ENCODE data around the gene SPSB3. TPM values are rescaled to one million over a fixed set of nuclear protein-coding genes. Genes with fewer than 3 reads are reported as not detected.

Gene SPSB3
- total and polyA plus RNA-seq, 4 donors: 27.7 to 60.5 (median 37.8) TPM

DNA sequence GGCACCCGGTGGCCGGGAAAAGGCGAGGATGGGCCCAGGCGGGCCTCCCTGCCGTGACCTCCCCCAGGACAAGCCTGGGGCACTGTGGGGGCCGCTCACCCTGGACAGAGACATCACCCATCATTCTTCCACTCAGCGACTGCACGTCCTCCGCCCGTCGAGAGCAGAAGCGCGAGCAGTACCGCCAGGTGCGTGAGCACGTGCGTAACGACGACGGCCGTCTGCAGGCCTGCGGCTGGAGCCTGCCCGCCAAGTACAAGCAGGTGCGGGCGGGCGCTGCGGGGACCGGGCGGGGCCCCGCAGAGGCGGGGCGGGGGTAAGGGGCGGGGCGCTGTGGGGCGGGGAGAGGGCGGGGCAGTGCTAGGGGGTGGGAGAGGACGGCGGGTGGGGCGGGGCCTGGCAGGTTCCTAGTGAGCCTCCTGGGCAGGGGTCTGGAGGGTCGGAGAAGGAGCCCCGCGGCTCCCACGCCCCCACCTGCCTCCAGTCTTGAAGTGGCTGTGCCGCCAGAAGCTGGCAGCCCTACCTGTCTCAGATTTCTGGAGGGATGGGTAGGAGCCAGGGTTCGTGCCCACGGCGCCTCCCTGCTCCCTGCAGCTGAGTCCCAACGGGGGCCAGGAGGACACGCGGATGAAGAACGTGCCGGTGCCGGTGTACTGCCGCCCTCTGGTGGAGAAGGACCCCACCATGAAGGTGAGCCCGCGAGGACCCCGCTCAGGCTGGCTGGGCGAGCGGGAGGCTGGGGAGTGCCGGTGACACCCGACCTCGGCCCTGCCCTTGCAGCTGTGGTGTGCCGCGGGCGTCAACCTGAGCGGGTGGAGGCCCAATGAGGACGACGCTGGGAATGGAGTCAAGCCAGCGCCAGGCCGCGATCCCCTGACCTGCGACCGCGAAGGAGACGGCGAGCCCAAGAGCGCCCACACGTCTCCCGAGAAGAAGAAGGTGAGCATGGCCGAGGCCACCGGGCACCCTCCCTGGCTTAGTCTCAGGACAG, 18.6 kb downstream of the SPSB3 start:
- no peaks in the 10 kb centered on the region for H3K4me1 ChIP-seq (ENCODE audit: control insufficient read depth in 4 of 4, insufficient read depth in 4 of 4, low read length in 3 of 4)
- H3K9ac ChIP-seq (ENCODE audit: low read depth in 1 of 2, low read length in 2 of 2): no peak overlapping the region
- DNase-seq (ENCODE audit: low spot score): no peak
- H3K27ac ChIP-seq (ENCODE audit: low read depth in 1 of 2, low read length in 2 of 2): no peak overlapping the region
- H3K36me3 ChIP-seq (ENCODE audit: control insufficient read depth in 4 of 4, insufficient read depth in 3 of 4, low read depth in 1 of 4, low read length in 3 of 4): peaks cover 7 to 66% (median 18%) of the 10 kb centered on the region in 4 donors
- H3K9me3 ChIP-seq (ENCODE audit: control insufficient read depth in 4 of 4, low read length in 3 of 4): no peaks in the 10 kb centered on the region
- 90% methylated on average over 81 of the region's 81 CpGs for WGBS
- TF ChIP-seq TAF1 (conservative IDR thresholded peaks at IDR 0.05) (no peak), HNF4A (conservative IDR thresholded peaks at IDR 0.05) (no peak), GABPA (IDR thresholded peaks at IDR 0.05 in 1 of 2, conservative IDR thresholded peaks at IDR 0.05 in 1 of 2) (no peak), SP1 (IDR thresholded peaks at IDR 0.05) (no peak), FOXA2 (IDR thresholded peaks at IDR 0.05) (no peak), RXRA (IDR thresholded peaks at IDR 0.05) (no peak), NR2F2 (IDR thresholded peaks at IDR 0.05) (no peak), EGR1 (IDR thresholded peaks at IDR 0.05; ENCODE audit: low read depth in 2 of 2) (no peak)
- TF ChIP-seq, protein P1, sequence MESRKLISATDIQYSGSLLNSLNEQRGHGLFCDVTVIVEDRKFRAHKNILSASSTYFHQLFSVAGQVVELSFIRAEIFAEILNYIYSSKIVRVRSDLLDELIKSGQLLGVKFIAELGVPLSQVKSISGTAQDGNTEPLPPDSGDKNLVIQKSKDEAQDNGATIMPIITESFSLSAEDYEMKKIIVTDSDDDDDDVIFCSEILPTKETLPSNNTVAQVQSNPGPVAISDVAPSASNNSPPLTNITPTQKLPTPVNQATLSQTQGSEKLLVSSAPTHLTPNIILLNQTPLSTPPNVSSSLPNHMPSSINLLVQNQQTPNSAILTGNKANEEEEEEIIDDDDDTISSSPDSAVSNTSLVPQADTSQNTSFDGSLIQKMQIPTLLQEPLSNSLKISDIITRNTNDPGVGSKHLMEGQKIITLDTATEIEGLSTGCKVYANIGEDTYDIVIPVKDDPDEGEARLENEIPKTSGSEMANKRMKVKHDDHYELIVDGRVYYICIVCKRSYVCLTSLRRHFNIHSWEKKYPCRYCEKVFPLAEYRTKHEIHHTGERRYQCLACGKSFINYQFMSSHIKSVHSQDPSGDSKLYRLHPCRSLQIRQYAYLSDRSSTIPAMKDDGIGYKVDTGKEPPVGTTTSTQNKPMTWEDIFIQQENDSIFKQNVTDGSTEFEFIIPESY (IDR thresholded peaks at IDR 0.05): no peak
- TF ChIP-seq, protein P2, sequence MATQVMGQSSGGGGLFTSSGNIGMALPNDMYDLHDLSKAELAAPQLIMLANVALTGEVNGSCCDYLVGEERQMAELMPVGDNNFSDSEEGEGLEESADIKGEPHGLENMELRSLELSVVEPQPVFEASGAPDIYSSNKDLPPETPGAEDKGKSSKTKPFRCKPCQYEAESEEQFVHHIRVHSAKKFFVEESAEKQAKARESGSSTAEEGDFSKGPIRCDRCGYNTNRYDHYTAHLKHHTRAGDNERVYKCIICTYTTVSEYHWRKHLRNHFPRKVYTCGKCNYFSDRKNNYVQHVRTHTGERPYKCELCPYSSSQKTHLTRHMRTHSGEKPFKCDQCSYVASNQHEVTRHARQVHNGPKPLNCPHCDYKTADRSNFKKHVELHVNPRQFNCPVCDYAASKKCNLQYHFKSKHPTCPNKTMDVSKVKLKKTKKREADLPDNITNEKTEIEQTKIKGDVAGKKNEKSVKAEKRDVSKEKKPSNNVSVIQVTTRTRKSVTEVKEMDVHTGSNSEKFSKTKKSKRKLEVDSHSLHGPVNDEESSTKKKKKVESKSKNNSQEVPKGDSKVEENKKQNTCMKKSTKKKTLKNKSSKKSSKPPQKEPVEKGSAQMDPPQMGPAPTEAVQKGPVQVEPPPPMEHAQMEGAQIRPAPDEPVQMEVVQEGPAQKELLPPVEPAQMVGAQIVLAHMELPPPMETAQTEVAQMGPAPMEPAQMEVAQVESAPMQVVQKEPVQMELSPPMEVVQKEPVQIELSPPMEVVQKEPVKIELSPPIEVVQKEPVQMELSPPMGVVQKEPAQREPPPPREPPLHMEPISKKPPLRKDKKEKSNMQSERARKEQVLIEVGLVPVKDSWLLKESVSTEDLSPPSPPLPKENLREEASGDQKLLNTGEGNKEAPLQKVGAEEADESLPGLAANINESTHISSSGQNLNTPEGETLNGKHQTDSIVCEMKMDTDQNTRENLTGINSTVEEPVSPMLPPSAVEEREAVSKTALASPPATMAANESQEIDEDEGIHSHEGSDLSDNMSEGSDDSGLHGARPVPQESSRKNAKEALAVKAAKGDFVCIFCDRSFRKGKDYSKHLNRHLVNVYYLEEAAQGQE (IDR thresholded peaks at IDR 0.05): no peak
- H3K27me3 ChIP-seq (ENCODE audit: control insufficient read depth in 4 of 4, insufficient read depth in 4 of 4, low read length in 3 of 4): no peaks in the 10 kb centered on the region
- no peak overlapping the region for H3K4me3 ChIP-seq (ENCODE audit: low read depth in 1 of 3, low read length in 3 of 3)

DNA sequence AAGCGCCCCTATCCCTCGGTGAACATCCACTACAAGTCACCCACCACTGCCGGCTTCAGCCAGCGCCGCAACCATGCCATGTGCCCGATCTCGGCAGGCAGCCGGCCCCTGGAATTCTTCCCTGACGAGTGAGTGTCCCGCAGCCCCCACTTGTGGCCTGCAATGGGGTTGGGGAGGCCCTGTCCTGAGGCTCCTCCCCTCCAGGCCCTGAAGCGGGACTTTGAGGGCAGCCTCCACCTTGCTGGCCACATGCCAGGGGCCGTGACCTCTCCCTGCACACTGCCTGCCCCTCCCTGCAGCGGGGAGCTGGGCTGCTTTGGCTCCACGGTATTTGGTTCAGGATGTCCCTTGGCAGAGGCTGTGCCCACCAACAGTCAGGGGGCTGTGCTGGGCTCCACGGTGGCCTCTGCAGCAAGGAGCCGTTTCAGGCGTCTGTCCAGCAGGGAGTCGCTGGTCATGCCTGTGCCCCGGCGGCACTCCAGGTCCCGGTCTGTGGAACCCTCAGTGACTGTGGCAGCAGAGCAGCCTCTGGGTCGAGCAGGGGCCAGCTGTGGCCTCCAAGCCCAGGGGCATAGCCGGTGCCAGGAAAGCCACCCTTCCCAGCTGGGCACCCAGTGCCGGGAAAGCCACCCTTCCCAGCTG, 19.4 kb downstream of the SPSB3 start:
- Histone ChIP-seq H3K36me3 (ENCODE audit: control insufficient read depth in 4 of 4, insufficient read depth in 3 of 4, low read depth in 1 of 4, low read length in 3 of 4) (peaks cover 7 to 62% (median 18%) of the 10 kb centered on the region in 4 donors), H3K4me1 (ENCODE audit: control insufficient read depth in 4 of 4, insufficient read depth in 4 of 4, low read length in 3 of 4) (no peaks in the 10 kb centered on the region), H3K9me3 (ENCODE audit: control insufficient read depth in 4 of 4, low read length in 3 of 4) (no peaks in the 10 kb centered on the region), H3K4me3 (ENCODE audit: low read depth in 1 of 3, low read length in 3 of 3) (no peak overlapping the region), H3K27me3 (ENCODE audit: control insufficient read depth in 4 of 4, insufficient read depth in 4 of 4, low read length in 3 of 4) (no peaks in the 10 kb centered on the region), H3K9ac (ENCODE audit: low read depth in 1 of 2, low read length in 2 of 2) (no peak overlapping the region), H3K27ac (ENCODE audit: low read depth in 1 of 2, low read length in 2 of 2) (no peak overlapping the region)
- 87% methylated on average over 24 of the region's 24 CpGs for WGBS
- peak; percentile 59 for DNase-seq (ENCODE audit: low spot score)
- TF ChIP-seq JUND (IDR thresholded peaks at IDR 0.05): no peak
- no peak for TF ChIP-seq SP1 (IDR thresholded peaks at IDR 0.05)
- TF ChIP-seq YY1 (IDR thresholded peaks at IDR 0.05): no peak
- TF ChIP-seq, protein P2 (IDR thresholded peaks at IDR 0.05): no peak
- TF ChIP-seq, protein P3, sequence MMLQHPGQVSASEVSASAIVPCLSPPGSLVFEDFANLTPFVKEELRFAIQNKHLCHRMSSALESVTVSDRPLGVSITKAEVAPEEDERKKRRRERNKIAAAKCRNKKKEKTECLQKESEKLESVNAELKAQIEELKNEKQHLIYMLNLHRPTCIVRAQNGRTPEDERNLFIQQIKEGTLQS (IDR thresholded peaks at IDR 0.05): no peak
- no peak for TF ChIP-seq HNF4G (IDR thresholded peaks at IDR 0.05)
- TF ChIP-seq, protein P1 (IDR thresholded peaks at IDR 0.05): no peak
- TF ChIP-seq FOXA1 (IDR thresholded peaks at IDR 0.05): no peak
- TF ChIP-seq FOXA2 (IDR thresholded peaks at IDR 0.05): no peak
- TF ChIP-seq, protein P4, sequence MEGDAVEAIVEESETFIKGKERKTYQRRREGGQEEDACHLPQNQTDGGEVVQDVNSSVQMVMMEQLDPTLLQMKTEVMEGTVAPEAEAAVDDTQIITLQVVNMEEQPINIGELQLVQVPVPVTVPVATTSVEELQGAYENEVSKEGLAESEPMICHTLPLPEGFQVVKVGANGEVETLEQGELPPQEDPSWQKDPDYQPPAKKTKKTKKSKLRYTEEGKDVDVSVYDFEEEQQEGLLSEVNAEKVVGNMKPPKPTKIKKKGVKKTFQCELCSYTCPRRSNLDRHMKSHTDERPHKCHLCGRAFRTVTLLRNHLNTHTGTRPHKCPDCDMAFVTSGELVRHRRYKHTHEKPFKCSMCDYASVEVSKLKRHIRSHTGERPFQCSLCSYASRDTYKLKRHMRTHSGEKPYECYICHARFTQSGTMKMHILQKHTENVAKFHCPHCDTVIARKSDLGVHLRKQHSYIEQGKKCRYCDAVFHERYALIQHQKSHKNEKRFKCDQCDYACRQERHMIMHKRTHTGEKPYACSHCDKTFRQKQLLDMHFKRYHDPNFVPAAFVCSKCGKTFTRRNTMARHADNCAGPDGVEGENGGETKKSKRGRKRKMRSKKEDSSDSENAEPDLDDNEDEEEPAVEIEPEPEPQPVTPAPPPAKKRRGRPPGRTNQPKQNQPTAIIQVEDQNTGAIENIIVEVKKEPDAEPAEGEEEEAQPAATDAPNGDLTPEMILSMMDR (IDR thresholded peaks at IDR 0.05; ENCODE audit: low read depth, low read length, missing input control): no peak
- TF ChIP-seq HNF4A (conservative IDR thresholded peaks at IDR 0.05): no peak

Measured in liver (tissue), 9 donors.